Erythroblast (primary cell): ENCODE data around the gene IFITM2.
"Not testable (repeated sequence)": the region's sequence is repeated elsewhere in the genome, so short reads cannot be mapped to it uniquely, and the experiment has no call there.

Experiments
- DNase-seq, 2 experiments: peaks; one replicate each; lab custom pipeline; 2025; lab: John Stamatoyannopoulos, UW
- GATA1 ChIP-seq: IDR thresholded peaks from 2 replicates; pipeline ENCODE4 v1.6.1; 2011; ENCODE audit warnings: low read depth, mild to moderate bottlenecking, control low read depth, low read length, moderate library complexity
- POLR2A ChIP-seq: IDR thresholded peaks from 2 replicates; pipeline ENCODE4 v1.6.1; 2011; ENCODE audit warnings: mild to moderate bottlenecking, low read length

IFITM2 gene

DNA sequence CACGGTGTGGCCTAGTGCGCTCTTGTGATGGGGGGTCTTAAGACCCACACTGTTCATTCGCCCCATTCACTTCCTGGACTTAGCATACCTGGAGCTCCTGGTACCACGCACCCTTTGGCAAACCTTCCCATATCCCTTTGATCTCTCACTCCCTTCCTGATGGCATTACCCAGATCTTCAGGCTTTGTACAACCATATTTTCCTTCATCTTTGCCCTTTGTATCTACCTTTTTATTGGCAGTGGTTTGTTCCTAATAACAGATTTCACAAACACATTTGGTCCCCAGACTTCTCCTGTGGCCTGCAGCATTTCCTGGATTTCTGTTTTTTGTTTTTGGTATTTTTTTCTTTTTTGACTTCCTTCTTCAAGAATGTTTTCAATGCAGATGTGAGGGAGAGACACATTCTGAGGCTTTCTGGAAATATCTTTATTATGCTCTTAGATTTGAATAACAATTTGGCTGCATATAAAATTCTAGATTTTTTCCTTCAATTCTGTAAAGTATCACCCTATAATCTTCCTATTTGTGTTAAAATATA lies 29.1 kb downstream of the IFITM2 start:
- DNase-seq = no peak
- TF ChIP-seq POLR2A (no peak), GATA1 (no peak)

- DNase-seq = no peak
- TF ChIP-seq GATA1 = no peak
- TF ChIP-seq POLR2A = no peak
Measured at GRCh38 chr11:337711-338110, 30.1 kb downstream of the IFITM2 start.

DNA sequence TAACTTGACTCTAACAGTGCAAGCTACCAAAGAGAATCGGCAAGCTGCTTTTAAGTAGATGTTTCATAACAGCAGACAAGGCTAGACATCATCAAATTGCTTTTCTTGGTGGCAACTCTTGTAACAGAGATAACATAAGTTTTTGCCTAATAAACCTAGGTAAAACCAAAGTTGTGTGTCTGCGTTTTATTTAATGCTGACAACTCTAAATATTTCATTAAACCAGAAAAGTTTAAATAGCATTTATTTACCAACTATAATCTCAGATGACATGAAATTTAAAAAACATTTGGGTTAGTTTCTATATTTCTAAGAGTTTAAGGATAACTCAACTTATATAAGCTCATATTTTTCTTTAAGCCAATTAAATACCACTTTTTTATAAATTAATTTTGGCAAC lies 32.3 kb downstream of the IFITM2 start:
- TF ChIP-seq POLR2A = no peak
- no peak for TF ChIP-seq GATA1

DNA sequence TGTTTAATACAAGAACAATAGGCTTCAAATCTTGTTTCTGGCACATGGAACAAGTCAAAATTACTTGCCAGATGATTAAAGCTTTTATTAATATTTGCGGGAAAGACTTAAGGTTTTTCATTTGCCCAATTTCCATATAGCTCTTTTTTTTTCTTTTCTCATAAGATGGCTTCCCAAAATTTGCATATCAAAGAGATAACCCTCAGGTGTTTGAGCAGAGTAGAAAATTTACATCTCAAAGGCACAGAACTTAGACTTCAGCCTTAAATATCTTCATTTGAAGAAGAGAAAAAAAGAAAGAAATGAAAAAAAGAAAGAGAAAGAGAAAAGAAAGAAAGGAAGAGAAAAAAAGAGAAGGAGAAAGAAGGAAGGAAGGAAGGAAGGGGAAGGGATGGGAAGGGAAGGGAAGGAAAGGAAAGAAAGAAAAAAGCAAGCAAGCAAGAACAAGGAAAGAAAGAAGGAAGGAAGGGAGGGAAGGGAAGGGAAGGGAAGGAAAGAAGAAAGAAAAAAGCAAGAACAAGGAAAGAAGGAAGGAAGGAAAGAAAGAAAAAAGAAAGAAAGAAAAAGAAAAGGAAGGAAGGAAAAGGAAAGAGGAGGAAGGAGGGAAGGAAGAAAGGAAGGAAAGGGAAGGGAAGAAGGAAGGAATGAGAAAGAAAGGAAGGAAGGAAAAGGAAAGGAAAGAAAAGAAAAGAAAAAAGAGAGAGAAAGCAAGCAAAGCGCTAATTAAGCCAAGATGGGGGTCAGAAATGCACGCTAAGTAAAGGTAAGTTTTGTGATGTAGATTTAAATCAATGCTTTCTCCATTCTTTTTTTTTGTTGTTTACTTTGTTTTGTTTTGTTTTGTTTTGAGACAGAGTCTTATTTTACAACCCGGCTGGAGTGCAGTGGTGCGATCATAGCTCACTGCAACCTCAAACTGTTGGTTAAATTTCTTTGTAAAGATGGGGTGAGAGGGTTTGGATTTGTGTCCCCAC lies 33.2 kb downstream of the IFITM2 start:
- DNase-seq = no peak
- TF ChIP-seq POLR2A = no peak
- TF ChIP-seq GATA1 = no peak

More for the DNA sequence above, 32.3 kb downstream of the IFITM2 start:
- no peak for DNase-seq

DNA sequence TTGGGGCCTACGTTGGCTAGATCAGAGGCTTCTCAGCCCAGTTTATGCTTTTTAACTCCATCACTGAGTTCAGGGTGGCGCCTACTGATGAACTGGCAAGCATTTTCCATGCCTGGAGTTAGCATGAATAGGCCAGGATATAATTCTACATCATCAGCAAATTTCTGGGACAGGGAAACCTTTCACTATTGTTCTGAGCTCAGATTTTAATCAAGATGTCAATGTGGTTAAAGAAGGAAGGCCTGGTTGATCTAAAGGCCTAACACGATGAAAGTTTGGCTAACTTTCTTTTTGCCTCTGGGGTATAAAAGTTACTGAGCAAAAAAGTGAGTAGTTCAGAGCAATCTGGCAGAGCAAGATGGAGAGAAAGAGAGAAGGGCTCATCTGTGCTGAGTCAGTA lies 34.7 kb downstream of the IFITM2 start:
- TF ChIP-seq POLR2A (no peak), GATA1 (no peak)
- DNase-seq = no peak

DNA sequence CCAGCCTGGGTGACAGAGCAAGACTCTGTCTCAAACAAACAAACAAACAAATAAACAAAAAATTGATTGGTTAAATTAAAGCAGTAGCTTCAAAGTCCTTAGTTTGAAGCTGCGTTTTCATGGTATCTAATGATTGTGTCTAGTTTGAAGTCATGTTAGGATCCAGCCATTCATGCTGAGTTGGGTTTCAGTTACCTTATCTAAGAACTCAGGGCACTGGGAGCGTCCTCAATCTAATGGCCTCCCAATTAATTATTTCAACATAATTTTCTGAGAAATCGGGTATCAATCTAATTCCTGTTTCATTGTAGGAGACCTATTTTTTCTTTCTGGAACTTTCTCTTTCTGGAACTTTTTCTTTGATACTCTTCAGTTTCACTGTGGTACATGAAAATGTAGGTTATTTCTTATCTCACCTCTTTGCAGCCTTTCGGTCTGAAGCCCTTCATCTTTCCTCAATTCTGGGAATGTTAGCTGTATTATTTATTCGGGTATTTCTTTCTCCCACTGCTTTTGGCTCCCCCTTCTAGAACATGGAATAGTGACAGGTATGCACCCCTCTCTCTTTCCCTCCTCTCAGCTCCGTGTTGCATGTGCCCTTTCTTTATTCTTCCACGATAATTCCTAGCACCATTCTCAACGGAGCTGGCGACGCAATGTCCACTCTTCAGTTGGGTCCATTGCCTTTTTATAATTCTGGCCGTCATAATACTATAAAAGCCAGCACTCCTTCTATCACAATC lies 37.4 kb downstream of the IFITM2 start:
- TF ChIP-seq POLR2A (no peak), GATA1 (no peak)
- no peak for DNase-seq

- no peak for DNase-seq
- no peak for TF ChIP-seq GATA1
- TF ChIP-seq POLR2A = no peak
Measured at GRCh38 chr11:346529-346928, 38.9 kb downstream of the IFITM2 start.

DNA sequence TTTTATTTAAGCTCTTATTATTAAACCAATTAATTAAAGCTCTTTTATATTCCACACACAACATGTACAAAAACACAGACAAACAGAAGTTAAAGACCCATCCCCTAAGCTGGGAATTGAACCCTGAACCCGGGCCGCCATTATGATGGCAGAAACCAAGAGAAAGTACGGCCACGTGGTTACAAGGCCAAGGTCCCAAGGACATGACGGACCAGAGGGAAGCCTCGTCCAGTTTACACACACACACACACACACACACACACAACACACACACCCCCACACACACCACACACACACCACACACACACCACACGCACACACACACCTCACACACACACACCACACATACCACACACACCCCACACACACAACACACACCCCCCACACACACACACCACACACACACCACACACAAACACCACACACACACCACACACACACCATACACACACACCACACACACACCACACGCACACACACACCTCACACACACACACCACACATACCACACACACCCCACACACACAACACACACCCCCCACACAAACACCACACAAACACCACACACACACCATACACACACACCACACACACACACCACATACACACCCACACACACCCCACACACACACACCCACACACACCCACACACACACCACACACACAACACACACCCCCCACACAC lies 41.8 kb downstream of the IFITM2 start:
- DNase-seq = peak in 1 of 2 experiments; percentile 34

- DNase-seq = not testable (repeated sequence)
Measured at GRCh38 chr11:350033-350722, 42.6 kb downstream of the IFITM2 start.

DNA sequence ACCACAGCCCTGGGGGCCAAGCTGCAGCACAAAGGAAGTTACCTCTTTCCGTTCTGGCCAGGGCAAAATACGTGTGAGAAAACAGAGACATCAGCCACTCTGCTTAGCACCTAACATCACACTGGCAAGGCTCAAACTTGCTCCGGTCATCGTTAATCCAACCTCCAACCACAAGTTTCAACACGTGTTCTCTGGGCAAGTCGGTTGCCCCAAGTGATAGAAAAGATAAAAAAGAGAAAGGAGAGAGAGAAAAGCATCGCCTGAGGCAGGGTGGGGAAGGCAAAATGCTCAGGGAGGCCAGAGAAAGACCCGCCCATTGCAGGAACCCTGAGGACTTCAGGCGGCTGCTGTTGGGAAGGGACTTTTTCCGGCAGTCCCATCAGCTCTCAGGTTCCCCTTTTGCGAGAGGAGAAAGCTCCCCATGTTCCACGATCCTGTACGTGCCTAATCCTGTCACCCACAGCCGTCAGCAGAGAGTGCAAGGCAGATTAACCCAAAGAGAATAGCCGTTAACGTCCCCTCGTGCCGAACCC lies 43.2 kb downstream of the IFITM2 start:
- no peak for TF ChIP-seq GATA1
- peak; percentile 59 for TF ChIP-seq POLR2A
- DNase-seq = peak; percentile 36 to 63

GRCh38 chr11:351411-351810 lies 43.8 kb downstream of the IFITM2 start:
- TF ChIP-seq POLR2A (no peak), GATA1 (no peak)
- no peak for DNase-seq

DNA sequence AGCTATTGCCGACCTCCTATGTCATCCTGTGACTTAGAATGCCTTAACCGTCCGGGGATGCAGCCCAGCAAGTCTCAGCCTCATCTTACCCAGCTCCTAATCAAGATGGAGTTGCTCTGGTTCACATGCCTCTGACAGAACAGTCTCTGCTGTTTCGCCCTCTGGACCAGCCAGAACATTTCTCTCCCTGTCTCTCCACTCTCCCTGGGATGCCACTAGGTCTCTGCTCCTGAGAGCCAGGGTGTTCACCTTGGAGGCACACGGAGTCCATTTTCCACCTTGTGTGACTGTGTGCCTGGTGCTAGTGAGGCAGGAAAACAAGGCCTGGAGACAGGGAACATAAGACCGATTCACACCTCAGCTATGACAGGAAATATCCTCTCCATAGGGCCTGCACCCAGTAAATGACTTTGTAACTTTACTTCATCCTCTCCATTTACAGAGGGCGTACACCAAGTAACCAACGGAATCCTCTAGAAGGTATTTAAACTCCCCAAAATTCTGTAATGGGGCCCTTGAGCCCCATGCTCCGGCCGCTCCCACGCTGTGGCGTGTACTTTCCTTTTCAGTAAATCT lies 44.9 kb downstream of the IFITM2 start:
- no peak for DNase-seq
- TF ChIP-seq POLR2A = no peak
- no peak for TF ChIP-seq GATA1
